ENCODE data around the gene SSTR5.

SSTR5 gene

DNA sequence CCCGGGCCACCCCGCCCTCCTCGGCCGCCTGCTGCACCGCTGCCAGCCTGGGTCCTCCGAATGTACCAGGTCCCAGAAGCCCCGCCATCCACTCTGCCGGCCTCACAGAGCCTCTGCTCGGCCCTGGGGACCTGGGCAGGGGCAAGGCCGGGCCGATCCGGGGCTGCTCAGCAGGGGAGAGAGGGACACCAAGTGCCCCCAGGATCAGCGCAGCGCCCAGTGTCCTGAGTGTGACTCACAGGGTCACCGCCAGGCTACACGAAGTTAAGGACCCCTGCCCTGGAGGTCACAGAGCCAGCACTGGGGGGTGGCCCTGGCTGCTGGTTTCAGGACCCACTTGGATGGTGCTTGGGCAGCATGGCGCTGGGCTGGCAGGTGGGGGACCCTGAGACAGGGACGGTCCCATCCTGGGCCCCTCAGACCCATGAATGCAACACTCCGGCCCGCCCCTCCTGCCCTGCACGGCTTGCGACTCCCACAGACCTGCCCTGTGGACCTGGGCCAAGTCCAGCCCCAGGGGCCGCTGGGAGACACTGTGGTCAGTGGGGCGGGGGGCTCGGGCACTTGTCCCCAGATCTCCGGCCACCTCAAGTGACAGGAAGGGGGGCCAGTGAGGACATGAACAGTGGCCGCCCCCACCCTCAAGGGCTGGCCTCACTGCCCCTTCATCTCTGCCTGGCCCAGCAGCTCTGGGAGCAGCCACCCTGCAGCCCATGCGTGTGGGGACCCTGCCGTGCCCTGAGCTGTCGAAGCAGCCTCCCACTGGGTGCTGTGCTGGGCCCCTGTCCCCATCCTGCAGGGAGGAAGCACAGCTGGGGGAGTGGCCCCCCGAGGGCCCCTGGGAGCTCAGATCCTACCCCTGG lies 23.2 kb upstream of the SSTR5 start:
- no peak for TF ChIP-seq SIN3A (IDR thresholded peaks at IDR 0.05; ENCODE audit: borderline replicate concordance, insufficient read depth, low read length)
- TF ChIP-seq TAF1 (IDR thresholded peaks at IDR 0.05; ENCODE audit: borderline replicate concordance, insufficient read depth, low read length), result no peak
- TF ChIP-seq POLR2AphosphoS5 (IDR thresholded peaks at IDR 0.05; ENCODE audit: low read depth, low read length), result no peak
- no peak for TF ChIP-seq FOXP2 (optimal IDR thresholded peaks at IDR 0.05; ENCODE audit: borderline replicate concordance, extremely low read depth, extremely low read length, insufficient read depth)
- TF ChIP-seq REST (IDR thresholded peaks at IDR 0.05; ENCODE audit: insufficient read depth in 1 of 2, low read depth in 2 of 2, low read length in 2 of 2), result no peak

- TF ChIP-seq SIN3A (IDR thresholded peaks at IDR 0.05; ENCODE audit: borderline replicate concordance, insufficient read depth, low read length), result no peak
- TF ChIP-seq TAF1 (IDR thresholded peaks at IDR 0.05; ENCODE audit: borderline replicate concordance, insufficient read depth, low read length), result no peak
- no peak for TF ChIP-seq POLR2AphosphoS5 (IDR thresholded peaks at IDR 0.05; ENCODE audit: low read depth, low read length)
- no peak for TF ChIP-seq REST (IDR thresholded peaks at IDR 0.05; ENCODE audit: insufficient read depth in 1 of 2, low read depth in 2 of 2, low read length in 2 of 2)
- TF ChIP-seq FOXP2 (optimal IDR thresholded peaks at IDR 0.05; ENCODE audit: borderline replicate concordance, extremely low read depth, extremely low read length, insufficient read depth), result no peak
Measured at GRCh38 chr16:1049976-1050247, 22.6 kb upstream of the SSTR5 start.

GRCh38 chr16:1050516-1050915 lies 22.0 kb upstream of the SSTR5 start:
- TF ChIP-seq POLR2AphosphoS5 (IDR thresholded peaks at IDR 0.05; ENCODE audit: low read depth, low read length) (no peak), SIN3A (IDR thresholded peaks at IDR 0.05; ENCODE audit: borderline replicate concordance, insufficient read depth, low read length) (no peak), TAF1 (IDR thresholded peaks at IDR 0.05; ENCODE audit: borderline replicate concordance, insufficient read depth, low read length) (no peak), FOXP2 (optimal IDR thresholded peaks at IDR 0.05; ENCODE audit: borderline replicate concordance, extremely low read depth, extremely low read length, insufficient read depth) (no peak), REST (IDR thresholded peaks at IDR 0.05; ENCODE audit: insufficient read depth in 1 of 2, low read depth in 2 of 2, low read length in 2 of 2) (no peak)

- no peak for TF ChIP-seq POLR2AphosphoS5 (IDR thresholded peaks at IDR 0.05; ENCODE audit: low read depth, low read length)
- TF ChIP-seq TAF1 (IDR thresholded peaks at IDR 0.05; ENCODE audit: borderline replicate concordance, insufficient read depth, low read length), result no peak
- TF ChIP-seq FOXP2 (optimal IDR thresholded peaks at IDR 0.05; ENCODE audit: borderline replicate concordance, extremely low read depth, extremely low read length, insufficient read depth), result no peak
- no peak for TF ChIP-seq REST (IDR thresholded peaks at IDR 0.05; ENCODE audit: insufficient read depth in 1 of 2, low read depth in 2 of 2, low read length in 2 of 2)
- TF ChIP-seq SIN3A (IDR thresholded peaks at IDR 0.05; ENCODE audit: borderline replicate concordance, insufficient read depth, low read length), result no peak
Measured at GRCh38 chr16:1050921-1051320, 21.6 kb upstream of the SSTR5 start.

Data from PFSK-1 (cell line).